HG03095 (cell line): ENCODE measurements around the gene SLC5A5.
A peak's percentile ranks its signal among the peaks of the same experiment; 100 is the strongest.

ENCODE experiments used
- ATAC-seq: cut with Tn5 transposase; IDR thresholded peaks from one replicate; pipeline ENCODE4 v1.9.1; 2021; ENCODE audit warnings: moderate library complexity; ENCODE audit not compliant: unreplicated experiment

SLC5A5 gene

DNA sequence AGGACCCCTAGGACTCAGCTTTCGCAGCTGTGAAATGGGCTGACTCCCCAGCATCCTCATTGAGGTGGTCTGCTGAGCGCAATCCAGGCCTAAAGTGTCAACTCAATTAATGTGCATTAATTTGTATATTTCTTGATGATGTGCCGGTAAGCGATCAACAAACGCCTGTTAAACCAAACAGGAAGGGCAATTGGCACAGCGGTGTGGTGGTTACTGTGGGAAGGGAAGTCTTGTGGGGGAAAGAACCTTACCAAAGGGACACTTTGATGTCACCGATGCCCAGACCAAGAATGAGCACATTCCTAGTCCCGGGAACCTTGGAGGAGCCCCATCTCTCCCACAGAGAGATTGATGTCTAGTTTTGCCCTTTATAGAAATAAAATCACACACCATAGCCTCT, 25.6 kb upstream of the SLC5A5 start:
- ATAC-seq, result no peak

DNA sequence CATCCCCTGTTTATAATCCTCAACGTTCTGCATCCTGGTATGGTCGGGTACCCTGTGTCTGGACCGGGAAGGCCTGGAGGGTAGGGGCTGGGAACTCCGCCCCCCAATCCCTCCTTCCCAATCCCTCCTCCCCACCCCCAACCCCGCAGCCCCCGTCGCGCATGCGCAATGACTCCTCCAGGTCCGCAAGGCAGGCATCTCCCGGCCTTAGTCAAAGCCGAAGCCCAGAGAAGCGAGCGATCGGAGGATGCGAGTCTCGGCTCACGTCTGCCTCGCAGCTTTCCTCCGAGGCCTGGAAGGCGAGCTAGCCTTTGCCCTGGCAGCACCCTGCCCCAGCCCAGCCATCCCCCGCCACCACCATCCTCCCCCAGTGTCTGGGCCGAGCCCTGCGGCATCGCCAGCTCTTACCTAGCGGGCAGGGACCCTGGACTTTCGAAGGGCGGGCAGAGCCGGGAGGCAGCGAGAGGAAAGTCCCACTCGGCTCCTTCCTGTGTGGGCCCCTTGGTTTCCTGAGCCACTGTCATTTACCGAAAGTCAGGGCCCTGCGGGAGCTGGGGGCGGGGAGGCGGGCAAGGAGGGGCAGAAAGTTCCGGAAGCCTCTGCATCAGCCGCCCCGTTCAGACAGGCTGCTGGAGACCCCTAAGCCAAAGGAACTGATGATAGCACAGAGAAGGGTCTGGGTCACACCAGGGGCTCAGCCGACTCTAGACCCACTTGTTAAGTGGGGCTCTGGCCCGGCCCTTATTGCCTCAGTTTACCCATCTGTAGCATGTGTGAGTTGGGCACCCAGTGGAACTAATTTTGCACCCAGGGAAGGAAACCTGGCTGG, 24.0 kb upstream of the SLC5A5 start, which contains the start of gene JAK3:
Gene JAK3, minus strand, starts transcription at position 445 of the 829 bp plus-strand sequence. CDS start 3,565 bp downstream, outside the sequence.
- ATAC-seq, result peak; percentile 47

DNA sequence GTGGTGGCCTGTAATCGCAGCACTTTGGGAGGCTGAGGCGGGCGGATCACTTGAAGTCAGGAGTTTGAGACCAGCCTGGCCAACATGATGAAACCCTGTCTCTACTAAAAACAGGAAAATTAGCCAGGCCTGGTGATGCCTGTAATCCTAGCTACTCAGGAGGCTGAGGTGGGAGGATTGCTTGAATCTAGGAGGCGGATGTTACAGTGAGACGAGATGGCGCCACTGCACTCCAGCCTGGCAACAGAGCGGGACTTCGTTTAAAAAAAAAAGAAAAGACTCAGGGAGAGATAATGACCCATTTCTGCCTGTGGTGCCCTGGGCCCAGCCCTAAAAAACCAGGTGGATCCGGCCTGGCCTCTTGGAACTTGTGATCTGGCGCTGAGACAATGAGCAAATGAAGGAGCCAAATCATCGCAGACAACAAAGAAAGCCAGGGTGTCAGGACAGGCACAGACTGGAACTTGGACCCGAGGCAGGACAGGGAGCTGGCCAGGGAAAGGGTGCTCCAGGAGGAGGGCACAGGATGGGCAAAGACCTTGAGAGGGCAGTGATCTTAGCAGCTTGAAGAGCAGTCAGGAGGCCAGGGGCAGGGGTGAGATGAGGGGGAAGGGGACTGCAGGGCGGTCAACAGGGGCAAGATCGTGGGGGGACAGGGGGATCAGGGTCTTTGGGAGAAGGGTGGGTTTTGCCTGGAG, 23.0 kb upstream of the SLC5A5 start:
- ATAC-seq, result no peak

DNA sequence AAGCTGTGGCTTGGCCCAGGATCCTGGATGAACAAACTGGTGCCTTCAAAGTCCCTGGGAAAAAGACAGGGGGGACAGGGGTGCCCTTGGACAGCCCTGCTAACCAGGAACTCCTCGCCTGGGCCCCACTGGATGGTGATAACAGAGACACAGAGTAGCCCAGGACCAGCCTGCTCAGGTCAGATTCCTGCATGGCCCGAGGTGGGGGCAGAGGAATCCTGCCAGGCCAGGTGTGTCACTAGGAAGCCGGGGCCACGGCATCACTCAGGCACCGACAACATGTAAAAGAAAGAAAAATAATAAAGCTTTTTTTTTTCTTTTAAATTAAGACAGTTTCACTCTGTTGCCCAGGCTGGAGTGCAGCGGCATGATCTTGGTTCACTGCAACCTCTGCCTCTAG, 17.7 kb upstream of the SLC5A5 start:
- ATAC-seq, result no peak

DNA sequence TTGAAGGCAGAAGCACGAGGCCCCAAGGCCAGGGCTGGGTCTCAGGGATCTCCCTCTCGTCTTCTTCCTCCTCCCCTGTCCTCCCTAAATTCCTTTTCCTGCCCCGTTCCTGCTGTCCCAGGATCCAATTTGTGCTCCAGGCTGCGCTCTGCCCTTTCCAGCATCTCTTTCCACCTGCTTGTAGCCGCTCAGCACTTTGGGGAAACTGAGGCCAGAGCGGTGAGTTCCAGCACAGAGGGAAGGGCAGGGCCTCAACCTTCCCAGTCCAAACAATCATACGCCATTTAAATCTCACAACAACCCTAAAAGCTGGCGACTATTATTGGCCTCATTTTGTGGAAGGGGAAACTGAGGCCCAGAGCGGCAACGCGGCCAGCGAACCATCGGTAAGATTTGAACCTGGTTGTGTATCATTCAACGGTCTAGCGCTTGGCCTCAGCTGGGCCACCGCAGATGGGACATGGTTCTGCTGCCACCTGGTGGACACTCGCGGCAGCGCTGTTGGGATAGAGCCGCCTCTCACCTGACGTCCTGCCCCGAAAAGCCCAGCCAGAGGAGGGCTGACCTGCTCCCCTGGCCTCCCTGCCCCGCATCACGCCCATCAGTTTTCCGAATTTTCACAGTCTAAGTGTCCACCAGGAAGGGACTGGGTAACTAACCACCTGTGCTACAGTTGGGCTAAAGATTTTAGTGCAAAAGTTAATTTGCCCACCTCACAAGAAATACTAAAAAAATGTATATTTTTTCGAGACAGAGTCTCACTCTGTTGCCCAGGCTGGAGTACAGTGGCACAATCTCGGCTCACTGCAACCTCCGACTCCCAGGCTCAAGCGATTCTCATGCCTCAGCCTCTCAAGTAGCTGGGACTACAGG, 16.2 kb upstream of the SLC5A5 start:
- ATAC-seq, result no peak

DNA sequence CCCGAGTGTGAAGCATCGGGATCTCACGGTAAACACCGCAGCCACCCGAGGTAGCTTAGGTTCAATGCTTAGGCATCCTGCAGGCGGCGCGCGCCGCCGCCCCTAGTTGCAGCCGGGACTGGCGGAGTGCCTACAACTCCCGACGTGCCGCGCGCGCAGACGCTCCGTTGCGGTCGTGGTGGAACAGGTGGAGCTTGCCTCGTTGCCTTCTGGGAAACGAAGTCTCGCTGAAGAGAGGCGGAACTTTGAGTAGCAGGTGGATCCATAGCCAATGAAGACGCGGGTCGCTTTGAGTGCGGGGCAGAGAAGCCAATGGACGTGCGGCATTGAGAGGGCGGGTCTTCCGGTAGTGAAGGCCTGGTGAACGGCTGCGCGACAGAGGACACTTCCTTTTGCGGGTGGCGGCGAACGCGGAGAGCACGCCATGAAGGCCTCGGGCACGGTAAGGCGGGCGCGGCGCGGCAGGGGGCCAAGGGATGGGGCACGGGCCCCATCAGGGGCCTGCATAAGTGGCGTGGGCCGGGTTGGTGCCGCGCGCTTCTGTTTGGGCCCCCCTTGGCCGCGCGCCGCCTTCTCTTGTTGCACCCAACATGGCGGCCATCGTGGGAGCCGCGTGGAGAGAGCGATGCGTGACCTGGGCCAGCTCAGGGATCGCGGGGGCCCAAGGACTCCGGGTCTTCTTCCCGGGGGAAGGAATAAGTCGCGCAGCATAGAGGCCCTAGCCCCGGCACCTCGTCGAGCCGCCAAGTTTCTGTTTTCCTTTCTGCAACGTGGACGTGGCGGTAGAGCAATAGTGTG, 12.0 kb upstream of the SLC5A5 start, which contains the start of gene RPL18A:
Gene RPL18A, plus strand, starts transcription at position 378 of the 798 bp plus-strand sequence. Its CDS starts 47 bp downstream, at position 425.
- ATAC-seq, result peak; percentile 86

DNA sequence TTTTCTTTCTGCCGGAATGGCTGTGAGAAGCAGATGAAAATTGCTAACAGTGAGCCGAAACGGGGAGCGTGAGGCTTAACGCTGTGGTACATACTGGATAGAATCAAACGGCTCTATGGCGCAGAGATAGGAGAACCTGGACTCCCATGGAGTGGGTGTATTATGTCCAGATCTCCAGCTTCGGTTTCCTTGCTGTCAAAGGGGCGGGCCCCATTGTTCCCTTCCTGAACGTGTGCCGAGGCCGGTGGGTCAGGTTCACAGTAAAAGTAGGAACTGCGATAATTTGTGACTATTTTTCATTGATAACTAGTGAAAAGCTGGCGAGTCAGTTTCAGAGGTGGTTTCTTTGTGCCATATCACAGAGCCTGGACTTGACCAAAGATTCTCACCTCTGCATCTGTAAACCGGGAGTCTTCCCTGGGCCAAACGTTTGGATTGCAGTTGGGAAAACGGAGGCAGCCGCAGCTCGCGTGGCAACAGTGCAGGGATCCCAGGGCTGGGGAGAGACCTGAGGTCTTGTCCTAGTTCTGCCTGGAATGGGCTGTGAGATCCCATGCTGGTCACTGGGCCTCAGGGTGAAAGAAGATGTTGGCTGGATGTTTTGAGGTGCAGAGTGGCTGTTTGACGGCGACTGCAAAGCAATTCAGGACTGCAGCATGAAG, 11.3 kb upstream of the SLC5A5 start:
- no peak for ATAC-seq

DNA sequence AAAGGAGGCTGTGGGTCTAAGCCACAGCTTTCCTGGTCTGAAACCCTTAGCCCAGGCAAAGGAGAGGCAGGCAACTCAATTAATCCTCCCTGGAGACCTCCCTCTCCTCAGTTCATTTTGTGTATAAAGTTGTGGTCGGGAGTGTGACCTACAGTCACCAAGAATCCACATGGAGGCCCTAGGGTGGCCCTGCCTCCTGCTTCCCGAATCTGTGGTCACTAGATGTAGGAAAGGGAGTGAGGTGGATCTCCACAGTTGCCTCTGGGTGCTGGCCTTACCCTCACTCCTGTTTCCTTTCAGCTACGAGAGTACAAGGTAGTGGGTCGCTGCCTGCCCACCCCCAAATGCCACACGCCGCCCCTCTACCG, 10.8 kb upstream of the SLC5A5 start:
- ATAC-seq, result no peak

DNA sequence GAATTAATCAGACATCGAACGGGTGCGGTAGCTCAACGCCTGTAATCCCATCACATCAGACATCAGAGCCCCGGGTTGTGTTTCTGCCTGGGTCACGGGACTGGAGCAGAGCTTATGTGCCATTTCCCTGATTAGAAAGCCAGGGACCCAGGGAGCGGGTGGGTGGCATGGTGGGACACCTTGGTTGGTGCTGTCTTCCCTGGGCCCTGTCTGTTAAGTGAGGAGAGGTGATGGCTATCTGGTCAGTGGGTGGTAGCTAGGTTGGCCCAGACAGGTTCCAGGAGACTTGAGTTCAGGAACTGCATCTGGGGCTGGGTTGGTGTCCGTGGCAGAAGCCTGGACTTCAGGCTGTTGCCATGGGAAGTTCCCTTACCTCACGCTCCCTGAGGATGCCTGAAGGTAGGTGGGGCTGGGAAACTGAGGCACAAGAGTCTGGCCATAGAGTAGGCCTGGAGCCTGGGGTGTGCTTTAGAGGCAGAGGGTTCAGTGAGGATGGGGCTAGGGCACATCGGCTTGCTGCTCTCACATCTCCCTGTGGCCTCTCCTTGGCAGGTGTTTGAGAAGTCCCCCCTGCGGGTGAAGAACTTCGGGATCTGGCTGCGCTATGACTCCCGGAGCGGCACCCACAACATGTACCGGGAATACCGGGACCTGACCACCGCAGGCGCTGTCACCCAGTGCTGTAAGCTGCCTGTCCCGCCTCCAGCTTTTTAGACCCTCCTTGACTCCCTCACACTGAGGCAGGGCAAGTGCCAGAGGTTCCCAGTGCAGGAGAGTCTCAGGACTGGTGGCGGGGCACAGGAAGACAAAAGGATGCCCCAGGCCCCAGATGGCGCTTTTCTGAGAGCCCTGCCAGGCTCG, 10.0 kb upstream of the SLC5A5 start:
- no peak for ATAC-seq

DNA sequence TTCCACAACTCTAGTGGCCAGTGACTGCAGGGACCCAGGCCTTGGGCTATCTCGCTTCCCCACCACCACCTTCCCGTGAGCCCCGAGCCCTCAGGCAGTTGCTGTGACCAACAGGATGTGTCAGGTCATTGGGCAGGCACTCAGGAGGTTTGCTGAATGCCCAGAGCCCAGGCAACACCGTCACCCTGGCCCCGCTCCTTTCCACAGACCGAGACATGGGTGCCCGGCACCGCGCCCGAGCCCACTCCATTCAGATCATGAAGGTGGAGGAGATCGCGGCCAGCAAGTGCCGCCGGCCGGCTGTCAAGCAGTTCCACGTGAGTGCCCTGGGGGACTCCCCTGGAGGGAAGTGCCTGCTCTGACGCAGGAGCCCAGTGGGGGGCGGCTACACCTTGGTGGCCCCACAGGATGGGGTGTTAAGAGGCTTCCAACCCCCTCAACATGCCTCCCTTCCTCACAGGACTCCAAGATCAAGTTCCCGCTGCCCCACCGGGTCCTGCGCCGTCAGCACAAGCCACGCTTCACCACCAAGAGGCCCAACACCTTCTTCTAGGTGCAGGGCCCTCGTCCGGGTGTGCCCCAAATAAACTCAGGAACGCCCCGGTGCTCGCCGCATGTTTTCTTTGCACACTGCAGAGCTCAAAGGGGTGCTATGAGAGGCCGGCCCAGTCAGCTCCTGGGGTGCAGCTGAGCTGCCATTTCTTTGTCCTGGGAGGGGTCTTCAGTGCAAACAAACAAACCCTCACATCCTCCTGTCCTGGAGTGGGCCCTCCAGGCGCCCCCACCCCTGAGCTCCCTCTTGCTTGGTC, 8.8 kb upstream of the SLC5A5 start:
- no peak for ATAC-seq

DNA sequence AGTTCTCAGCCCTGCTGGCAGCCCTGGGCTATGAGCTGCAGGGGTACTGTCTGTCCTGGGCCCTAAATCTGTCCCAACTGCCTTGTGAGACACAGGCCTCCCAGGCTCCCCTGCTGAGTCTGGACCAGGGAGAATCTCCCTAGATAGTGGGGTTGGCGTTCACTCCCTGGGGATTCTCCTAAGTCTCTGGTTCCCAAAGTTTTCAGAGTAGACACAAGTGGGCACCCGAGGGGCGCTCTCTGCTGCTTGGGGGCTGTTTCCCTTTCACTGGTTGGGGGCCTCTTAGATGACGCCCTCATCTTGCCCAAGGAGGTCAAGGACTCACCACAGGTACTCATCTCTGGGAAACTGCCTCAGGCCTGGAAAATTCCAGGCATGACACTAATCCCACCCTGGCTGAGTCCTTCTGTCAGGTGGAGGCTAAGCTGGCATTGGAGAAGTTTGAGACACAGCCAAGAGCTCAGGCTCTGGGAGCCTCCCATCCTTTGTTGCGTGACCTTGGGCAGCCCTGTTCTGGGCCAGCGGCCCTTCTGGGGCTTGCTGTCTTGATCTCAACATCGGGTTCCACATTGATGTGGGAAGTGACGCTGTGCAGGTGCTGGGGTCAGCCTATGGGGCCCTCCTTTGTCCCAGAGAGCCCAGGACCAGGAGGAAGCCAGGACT, 8.1 kb upstream of the SLC5A5 start:
- ATAC-seq, result no peak

DNA sequence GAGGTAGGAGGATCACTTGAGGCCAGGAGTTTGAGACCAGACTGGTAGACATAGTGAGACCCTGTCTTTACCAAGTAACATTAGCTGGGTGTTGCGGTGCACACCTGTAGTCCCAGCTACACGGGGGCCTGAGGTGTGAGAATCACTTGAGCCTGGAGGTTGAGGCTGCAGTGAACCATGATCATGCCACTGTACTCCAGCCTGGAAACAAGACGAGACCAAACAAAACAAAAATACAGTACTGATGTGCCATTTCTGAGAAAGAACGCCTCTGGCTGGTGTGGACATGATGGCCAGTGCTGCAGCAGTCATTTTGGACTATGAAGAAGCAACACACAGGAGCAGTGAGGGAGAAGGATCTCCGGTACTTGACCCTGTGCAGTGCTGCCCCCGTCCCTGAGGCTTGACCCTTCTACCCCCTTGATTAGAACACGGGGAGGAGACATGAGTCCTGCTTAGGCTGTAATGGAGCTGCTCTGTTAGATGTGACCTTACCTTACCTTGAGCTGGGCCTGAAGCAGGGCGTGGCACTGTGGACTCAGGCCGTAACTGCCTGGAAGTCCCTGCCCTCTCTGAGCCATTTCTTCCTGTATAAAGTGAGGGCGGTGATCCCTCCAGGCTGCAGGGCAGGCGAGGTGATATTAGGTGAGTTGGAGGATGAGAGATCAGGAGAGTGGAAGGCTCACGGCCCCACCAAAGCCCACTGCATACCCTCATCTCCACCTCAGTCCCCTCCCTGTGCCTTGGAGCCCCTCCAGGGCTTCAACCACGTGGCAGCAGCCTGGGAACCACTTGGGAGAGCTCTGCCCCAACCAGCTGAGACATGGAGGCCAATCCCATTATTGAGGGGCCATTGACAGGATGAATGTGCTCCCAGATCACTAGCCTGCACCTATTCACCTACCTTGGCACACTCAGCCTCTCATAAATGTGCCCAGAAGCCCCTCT, 6.1 kb upstream of the SLC5A5 start:
- no peak for ATAC-seq

DNA sequence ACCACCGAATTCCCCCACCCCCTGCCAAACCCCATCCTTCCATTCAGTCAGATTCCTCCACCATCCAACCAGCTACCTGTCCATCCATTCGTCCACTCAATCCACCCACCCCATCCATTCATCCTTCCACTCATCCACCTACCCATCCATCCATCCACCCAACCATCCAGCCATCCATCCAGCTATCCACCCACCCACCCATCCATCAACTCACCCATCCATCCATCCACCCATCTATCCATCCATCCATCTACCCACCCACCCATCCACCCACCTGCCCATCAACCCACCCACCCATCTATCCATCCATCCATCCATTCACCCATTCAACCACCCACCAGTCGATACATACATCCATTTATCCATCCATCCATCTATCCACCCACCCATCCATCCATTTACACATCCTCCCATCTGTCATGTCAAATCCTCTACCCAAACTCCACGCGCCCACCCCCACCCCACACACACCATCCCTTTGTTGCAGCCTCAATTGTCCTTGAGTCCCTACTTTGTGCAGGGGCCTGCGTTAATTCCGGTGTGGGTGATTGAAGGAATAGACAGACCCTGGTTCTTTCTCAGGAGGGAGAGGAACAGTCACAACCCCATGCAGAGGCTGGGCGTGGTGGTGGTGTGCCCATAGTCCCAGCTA, 5.3 kb upstream of the SLC5A5 start:
- no peak for ATAC-seq

DNA sequence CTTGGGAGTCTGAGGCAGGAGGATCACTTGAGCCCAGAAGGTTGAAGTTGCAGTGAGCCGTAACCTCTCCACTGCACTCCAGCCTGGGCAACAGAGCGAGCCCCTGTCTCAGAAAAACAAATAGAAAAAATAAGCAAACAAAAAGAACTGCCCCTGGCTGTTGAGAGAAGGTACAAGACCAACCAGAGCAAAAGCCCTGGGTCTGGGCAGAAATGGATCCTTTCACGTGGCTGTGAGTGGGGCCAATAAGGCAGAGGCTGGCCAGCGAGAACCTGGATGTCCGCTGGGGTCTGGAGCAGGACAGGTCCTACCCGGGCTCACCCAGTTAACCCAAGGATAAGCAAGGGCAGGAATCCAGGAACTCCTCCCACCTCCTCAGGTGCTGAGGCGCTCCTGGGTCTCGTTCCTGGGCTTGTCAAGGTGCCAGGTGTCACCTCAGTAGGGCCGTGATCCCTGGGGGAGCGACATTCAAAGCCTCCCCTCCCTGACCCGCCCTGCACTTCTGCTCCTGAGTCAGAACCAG, 4.7 kb upstream of the SLC5A5 start:
- ATAC-seq, result no peak

DNA sequence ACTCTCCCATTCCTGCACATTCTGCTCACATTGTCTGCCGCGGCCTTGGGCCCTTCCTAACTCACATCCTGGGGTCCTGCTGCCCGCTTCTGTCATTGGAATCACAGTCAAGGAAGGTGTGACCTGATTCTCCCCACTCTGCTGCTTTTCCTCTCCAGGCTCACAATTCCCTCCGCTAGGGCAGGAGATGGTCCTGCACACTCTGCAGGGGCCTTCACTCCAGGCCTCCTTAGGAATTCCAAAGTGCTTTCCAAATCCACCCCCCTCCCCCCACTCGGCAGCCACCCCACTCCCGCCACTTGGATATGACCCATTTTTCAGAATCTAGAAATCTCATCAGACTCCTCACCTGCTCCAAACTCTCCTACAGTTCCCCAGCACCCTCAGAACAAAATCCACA, 3.1 kb upstream of the SLC5A5 start:
- ATAC-seq, result no peak

DNA sequence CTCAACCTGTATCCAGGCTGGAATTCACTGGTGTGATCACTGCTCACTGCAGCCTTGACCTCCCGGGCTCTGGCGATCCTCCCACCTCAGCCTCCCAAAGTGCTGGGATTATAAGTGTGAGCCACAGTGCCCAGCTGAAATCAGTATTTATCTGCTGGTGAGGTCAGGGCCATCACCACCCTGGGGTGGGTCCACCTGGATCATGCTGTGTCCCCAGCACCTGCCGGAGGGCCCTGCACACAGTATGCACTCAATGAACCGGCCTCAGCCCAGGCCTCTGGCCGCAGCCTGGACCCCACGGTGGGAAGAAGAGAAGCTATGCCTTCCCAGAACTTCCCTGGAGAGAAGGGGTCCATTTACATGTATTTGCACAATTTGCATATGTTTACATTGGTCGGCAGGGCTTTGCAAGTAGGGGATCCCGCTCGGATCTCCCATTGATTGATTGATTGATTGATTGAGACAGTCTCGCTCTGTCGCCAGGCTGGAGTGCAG, 2.6 kb upstream of the SLC5A5 start:
- ATAC-seq, result no peak
